NCI-H2107 treated with DMSO at 0.1 percent for 48 hours (cell line): ENCODE data around the gene RPP38.

Source experiments
- DNase-seq: peaks from one replicate; lab custom pipeline; 2025; ENCODE audit not compliant: unreplicated experiment; lab: John Stamatoyannopoulos, UW

RPP38 gene

DNA sequence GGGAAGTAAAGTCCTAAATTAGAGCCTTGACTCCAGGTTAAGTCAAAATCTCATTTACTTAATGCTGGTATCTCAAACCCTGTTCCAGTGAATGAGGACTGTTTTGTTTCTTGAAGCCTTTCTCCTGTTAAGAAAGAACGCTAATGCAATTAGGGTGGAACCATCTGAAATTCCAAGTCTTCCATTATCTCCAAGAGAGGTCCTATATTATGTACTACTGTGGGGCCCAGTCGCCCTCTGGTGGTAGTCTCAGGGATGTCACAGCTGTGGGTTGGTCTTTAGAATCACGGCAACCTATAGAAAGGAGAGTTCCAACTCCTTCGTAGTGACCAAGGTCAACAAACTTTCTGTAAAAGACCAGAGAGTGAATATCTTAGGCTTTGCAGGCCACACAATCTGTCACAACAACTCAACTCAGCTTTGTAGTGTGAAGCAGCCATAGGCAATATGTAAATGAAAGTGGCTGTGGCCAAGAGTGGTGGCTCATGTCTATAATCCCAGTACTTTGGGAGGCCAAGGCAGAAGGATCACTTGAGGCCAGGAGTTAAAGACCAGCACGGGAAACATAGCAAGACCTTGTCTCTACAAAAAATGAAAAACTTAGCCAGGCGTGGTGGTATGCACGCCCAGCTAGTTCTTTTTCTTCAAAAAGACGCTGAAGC, 9.3 kb downstream of the RPP38 start:
- no peak for DNase-seq

- no peak for DNase-seq
These were observed 15.5 kb downstream of the RPP38 start for GRCh38 chr10:15112657-15113056.

GRCh38 chr10:15113766-15114165, 16.6 kb downstream of the RPP38 start:
- no peak for DNase-seq

DNA sequence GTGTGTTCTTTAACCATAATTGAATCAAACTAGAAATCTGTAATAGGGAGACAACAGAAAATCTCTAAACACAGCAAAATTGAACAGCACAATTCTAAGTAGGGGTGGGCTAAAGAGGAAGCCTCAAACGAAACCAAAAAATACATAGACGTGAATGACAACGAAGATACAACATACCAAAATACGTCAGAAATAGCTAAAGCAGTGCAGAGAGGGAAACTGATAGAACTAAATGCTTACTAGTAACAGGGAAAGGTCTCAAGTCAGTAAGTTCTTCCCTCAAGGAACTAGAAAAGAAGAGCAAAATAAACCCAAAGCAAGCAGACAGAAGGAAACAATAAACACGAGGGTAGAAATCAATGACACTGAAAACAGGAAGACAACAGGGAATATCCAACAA, 19.1 kb downstream of the RPP38 start:
- DNase-seq, result no peak

DNA sequence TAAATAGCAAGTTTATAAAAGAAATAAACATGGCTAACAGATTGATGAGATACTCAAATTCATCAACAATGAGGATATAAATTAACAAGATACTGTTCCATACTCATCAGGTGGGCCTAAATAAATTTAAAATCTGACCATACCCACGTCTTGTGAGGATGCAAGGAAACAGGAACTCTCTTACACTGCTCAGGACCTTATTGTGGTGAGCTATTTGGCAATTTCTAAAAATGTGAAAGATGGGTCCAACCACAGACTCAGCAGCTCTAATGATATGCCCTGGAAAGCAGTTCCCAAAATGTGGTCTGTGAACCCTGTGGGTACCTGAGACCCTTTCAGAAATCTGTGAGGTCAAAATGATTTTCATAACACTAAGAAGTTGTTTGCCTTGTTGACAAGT, 21.5 kb downstream of the RPP38 start:
- no peak for DNase-seq

GRCh38 chr10:15120523-15120922, 23.4 kb downstream of the RPP38 start:
- DNase-seq, result no peak

GRCh38 chr10:15121707-15122106, 24.6 kb downstream of the RPP38 start:
- no peak for DNase-seq

DNA sequence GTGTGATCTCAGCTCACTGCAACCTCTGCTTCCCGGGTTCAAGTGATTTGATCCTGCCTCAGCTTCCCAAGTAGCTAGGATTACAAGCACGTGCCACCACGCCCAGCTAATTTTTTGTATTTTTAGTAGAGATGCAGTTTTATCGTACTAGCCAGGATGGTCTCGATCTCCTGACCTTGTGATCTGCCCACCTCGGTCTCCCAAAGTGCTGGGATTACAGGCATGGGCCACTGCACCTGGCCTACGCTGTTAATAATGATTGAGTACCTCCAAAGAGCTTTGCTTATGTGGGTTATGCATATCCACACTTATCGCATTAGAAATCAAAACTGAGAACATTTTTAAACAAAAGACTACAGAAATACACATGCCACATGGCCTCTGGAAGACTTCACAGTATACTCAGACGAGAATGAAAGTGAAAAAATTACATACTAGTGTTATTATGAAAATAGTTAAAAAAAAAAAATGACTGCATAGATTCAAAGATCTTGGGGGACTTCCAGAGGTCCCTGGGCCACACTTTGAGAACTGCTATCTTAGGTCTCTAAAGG, 25.4 kb downstream of the RPP38 start:
- no peak for DNase-seq

DNA sequence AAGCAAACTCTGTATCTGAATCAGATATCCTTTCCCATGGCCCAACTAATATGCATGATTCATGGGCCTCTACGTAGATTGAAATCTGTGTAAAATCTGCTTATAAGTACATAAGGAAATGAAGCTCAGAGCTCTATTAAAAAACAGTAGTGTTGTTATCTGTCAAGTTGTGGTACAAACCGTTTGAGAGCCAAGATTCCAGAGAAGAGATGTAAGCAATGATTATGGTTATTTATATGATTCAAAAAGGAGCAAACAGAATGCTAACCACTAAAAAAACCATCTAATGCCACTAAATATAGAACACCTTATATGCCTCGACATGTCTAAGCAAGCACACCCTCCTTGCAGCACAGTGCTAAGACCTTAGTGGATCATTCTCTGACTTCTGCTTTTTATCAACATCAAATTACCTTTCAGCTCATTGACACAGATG, 26.6 kb downstream of the RPP38 start:
- no peak for DNase-seq

GRCh38 chr10:15124190-15124589, 27.0 kb downstream of the RPP38 start:
- no peak for DNase-seq

- DNase-seq, result no peak
These were observed 27.8 kb downstream of the RPP38 start for GRCh38 chr10:15124908-15125307.

- no peak for DNase-seq
These were observed 34.2 kb downstream of the RPP38 start for GRCh38 chr10:15131330-15131729.

GRCh38 chr10:15136129-15137035, 39.2 kb downstream of the RPP38 start:
- DNase-seq, result no peak

GRCh38 chr10:15137036-15137359, 39.8 kb downstream of the RPP38 start:
- no peak for DNase-seq

DNA sequence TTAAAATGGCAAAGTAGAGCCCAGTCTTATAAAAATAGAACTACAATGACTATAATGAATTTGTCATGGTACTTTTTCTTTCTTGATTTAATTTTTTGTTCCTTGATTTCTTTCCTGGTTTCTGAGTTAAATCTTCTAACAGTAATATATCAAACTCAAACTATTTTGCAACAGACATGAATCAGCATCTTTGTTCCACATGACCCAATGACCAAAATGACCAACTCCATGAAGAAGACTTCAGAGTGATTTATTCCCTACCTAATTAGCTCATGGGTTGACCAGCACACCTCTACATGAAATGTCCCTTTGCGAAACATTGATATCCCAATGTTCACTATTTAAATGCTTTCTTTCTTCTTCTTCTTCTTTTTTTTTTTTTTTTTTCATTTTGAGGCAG, 40.5 kb downstream of the RPP38 start:
- no peak for DNase-seq

DNA sequence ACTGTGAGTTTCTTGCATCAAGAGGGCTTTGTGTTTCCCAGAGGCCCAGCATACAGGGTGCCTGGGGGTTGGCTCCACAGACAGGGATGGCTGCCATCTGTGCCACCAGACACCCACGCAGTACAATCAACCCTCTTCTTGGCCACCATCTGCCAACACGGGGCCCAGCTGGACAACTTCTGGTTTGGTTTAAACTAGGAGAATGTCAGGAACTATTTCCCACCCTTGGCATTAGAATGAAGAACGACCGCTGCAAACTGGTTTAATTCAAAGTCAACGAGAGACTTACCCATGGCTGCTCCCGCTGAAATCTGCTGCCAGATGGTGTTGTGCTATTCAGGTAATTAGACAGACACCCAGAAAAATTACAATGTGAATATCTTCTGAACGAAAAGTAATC, 43.5 kb downstream of the RPP38 start:
- DNase-seq, result no peak

DNA sequence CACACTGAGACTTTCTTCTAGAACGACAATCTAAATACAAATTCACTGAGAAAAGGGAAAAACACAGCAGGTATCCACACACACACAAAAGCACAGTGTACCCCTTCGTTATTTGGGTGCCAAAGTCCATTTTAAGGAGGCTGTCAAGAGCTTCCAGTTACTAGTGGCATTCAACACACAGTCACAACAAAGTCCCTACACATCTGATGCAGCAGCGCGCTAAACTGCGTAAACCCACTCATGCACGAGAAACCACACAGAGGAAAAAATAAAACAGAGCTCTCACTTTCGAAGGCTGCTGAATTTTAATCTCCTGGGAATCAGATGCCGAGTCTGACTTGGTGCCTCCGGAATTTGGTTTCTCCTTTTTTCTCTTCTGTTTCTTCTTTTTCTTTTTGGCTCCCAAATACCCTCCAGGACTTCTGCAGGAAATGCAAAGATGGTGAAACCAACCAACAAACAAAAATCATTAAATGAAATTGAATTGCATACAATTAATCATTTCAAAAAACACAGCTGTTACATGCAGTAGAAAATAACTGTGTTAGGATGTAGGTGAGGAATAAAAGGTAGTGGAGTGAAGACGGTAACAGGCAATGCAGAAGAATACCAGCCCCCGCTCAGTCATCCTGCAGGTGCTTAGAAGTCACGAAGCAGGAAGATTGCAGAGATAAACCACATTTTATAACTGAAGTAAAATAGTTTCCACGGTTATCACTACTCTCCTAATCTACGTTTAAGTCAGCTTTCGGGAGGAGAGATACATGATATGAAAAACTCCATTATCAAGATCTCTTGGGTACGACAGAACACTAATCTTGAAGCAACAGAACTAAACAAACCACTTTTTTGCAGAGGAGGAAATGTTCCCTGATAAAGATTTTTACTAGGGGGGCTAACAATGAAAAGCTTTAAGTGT, 44.2 kb downstream of the RPP38 start:
- no peak for DNase-seq

- DNase-seq, result no peak
These were observed 47.6 kb downstream of the RPP38 start for GRCh38 chr10:15144788-15145187.

DNA sequence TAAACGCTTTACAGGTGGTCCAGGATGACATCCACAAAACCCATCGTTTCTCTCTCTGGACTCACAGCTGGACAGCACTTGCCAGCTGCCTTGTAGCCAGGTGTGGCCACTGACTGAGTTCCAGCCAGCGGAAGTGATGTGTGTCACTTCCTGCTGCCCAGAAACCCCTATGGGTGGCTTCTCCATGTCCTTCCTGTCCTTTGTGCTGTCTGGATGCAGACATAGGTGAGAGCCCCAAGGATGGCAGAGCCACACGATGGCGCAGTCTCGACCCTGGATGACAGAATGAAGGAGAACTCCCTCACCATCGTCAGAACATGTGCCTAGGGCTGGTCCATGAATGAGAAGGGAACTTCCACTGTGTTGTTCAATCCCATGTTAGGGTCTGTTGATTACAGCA, 49.2 kb downstream of the RPP38 start:
- DNase-seq, result no peak

- no peak for DNase-seq
These were observed 50.6 kb downstream of the RPP38 start for GRCh38 chr10:15147594-15148392.
